ENCODE data around the gene ASF1A.
"Not testable (repeated sequence)": the region's sequence is repeated elsewhere in the genome, so short reads cannot be mapped to it uniquely, and the experiment has no call there.

Gene ASF1A

DNA sequence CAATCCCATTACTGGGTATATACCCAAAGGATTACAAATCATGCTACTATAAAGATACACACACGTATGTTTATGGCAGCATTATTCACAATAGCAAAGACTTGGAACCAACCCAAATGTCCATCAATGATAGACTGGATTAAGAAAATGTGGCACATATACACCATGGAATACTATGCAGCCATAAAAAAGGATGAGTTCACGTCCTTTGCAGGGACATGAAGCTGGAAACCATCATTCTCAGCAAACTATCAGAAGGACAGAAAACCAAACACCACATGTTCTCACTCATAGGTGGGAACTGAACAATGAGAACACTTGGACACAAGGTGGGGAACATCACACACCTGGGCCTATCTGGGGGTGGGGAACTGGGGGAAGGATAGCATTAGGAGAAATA, 25.1 kb upstream of the ASF1A start:
- H3K4me3 ChIP-seq (ENCODE audit: low read length); H3K27me3 ChIP-seq (ENCODE audit: insufficient read depth, low read length); H3K9ac ChIP-seq (ENCODE audit: low read depth, low read length); H3K27ac ChIP-seq (ENCODE audit: low read depth, low read length); H3K9me3 ChIP-seq (ENCODE audit: insufficient read depth, low read depth, low read length); H3K36me3 ChIP-seq (ENCODE audit: insufficient read depth, low read length); H3K4me1 ChIP-seq (ENCODE audit: insufficient read depth, low read length): not testable (repeated sequence)
- 100% methylated on average over 2 of the region's 2 CpGs for WGBS

DNA sequence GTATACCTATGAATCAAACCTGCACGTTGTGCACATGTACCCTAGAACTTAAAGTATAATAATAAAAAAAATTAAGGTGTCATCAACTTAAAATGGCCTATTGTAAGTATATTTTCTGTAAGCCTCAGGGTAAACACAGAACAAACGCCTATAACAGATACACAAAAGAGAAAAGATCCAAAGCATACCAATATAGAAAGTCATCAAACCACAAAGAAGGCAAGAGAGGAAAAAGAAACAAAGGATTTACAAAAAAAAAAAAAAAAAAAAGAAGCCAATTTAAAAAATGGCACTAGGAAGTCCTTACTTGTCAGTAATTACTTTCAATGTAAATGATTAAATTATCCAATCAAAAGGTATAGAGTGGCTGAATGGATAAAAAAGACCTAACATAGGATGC, 24.6 kb upstream of the ASF1A start:
- H3K27ac ChIP-seq (ENCODE audit: low read depth, low read length) = no peak overlapping the region
- WGBS = no CpG with 5 or more reads among the region's 2 CpGs

DNA sequence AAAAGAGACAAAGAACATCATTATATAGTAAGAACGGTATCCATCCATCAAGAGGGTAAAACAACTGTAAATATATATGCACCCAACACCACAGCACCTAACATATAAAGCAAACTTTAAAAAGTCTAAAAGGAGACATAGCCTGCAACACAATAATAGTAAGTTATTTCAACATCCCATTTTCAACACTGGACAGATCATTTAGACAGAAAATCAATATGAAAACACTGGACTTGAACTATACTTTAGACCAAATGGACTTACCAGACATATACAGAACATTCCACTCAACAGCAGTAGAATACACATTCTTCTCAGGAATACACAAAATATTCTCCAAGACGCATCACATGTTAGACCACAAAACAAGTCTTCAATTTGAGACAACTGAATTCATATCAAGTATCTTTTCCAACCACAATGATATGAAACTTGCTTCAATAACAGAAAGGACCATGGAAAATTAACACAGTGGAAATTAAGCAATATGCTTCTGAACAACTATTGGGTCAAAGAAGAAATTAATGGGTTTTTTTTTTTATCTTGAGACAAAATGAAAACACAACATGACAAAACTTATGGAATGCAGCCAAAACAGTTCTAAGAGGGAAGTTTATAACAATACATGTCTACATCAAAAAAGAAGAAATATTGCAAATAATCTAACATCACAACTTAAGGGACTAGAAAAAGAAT, 23.9 kb upstream of the ASF1A start:
- Histone ChIP-seq H3K36me3 (ENCODE audit: insufficient read depth, low read length) (no peaks in the 10 kb centered on the region), H3K4me1 (ENCODE audit: insufficient read depth, low read length) (no peaks in the 10 kb centered on the region), H3K27ac (ENCODE audit: low read depth, low read length) (no peak overlapping the region), H3K9ac (ENCODE audit: low read depth, low read length) (no peak overlapping the region), H3K4me3 (ENCODE audit: low read length) (no peak overlapping the region), H3K27me3 (ENCODE audit: insufficient read depth, low read length) (no peaks in the 10 kb centered on the region), H3K9me3 (ENCODE audit: insufficient read depth, low read depth, low read length) (no peaks in the 10 kb centered on the region)
- WGBS = 94% methylated on average over 2 of the region's 2 CpGs

More for the DNA sequence above, 24.6 kb upstream of the ASF1A start:
- H3K9ac ChIP-seq (ENCODE audit: low read depth, low read length) = no peak overlapping the region
- H3K9me3 ChIP-seq (ENCODE audit: insufficient read depth, low read depth, low read length) = no peaks in the 10 kb centered on the region
- no peaks in the 10 kb centered on the region for H3K4me1 ChIP-seq (ENCODE audit: insufficient read depth, low read length)
- H3K4me3 ChIP-seq (ENCODE audit: low read length) = no peak overlapping the region
- H3K27me3 ChIP-seq (ENCODE audit: insufficient read depth, low read length) = no peaks in the 10 kb centered on the region
- H3K36me3 ChIP-seq (ENCODE audit: insufficient read depth, low read length) = no peaks in the 10 kb centered on the region

DNA sequence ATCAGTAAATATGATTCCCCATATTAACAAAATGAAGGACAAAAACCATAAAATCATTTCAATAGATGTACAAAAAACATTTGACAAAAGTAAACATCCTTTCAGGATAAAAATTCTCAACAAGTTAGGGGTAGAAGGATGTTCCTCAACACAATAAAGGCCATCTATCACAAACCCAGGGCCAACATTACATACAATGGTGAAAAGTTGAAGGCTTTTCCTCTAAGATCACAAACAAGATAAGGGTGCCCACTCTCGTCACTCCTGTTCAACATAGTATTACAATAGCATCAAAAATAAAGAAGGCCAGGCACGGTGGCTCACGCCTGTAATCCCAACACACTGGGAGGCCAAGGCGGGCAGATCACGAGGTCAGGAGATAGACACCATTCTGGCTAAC, 22.6 kb upstream of the ASF1A start:
- WGBS = 94% methylated on average over 5 of the region's 5 CpGs
- Histone ChIP-seq H3K9me3 (ENCODE audit: insufficient read depth, low read depth, low read length) (no peaks in the 10 kb centered on the region), H3K9ac (ENCODE audit: low read depth, low read length) (no peak overlapping the region), H3K4me3 (ENCODE audit: low read length) (no peak overlapping the region), H3K27ac (ENCODE audit: low read depth, low read length) (no peak overlapping the region), H3K27me3 (ENCODE audit: insufficient read depth, low read length) (no peaks in the 10 kb centered on the region), H3K36me3 (ENCODE audit: insufficient read depth, low read length) (no peaks in the 10 kb centered on the region), H3K4me1 (ENCODE audit: insufficient read depth, low read length) (no peaks in the 10 kb centered on the region)

DNA sequence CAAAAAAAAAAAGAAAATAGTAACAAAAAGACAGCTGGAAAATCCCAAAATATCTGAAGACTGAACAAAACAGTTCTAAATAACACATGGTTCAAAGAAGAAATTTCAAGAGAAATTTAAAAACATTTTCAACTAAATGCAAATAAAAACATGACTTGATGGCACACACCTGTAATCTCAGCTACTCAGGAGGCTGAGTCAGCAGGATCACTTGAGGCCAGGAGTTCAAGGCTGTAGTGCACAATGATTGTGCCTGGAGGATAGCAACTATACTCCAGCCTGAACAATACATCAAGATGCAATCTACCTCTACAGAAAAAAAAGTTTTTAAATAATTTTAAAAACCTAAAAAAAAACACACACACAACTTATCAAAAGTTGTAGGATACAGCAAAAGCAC, 21.6 kb upstream of the ASF1A start:
- H3K27ac ChIP-seq (ENCODE audit: low read depth, low read length) = no peak overlapping the region
- H3K36me3 ChIP-seq (ENCODE audit: insufficient read depth, low read length) = no peaks in the 10 kb centered on the region
- H3K4me3 ChIP-seq (ENCODE audit: low read length) = no peak overlapping the region
- no peaks in the 10 kb centered on the region for H3K27me3 ChIP-seq (ENCODE audit: insufficient read depth, low read length)
- no peaks in the 10 kb centered on the region for H3K4me1 ChIP-seq (ENCODE audit: insufficient read depth, low read length)
- H3K9me3 ChIP-seq (ENCODE audit: insufficient read depth, low read depth, low read length) = no peaks in the 10 kb centered on the region
- H3K9ac ChIP-seq (ENCODE audit: low read depth, low read length) = no peak overlapping the region

DNA sequence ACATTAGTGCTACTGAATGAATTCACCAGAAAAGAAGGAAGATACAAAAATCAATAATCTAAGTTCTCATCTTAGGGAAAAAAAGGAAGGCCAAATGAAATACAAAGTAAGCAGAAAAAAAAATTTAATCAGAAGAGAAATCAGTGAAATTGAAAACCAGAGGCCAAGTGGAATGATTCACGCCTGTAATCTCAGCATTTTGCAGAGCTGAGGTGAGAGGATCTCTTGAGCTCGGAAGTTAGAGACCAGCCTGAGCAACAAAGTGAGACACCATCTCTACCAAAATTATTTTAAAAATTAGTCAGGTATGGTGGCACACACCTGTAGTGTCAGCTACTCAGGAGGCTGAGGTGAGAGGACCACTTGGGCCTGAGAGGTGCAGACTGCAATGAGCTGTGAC, 21.2 kb upstream of the ASF1A start:
- Histone ChIP-seq H3K4me1 (ENCODE audit: insufficient read depth, low read length) (no peaks in the 10 kb centered on the region), H3K36me3 (ENCODE audit: insufficient read depth, low read length) (no peaks in the 10 kb centered on the region), H3K9me3 (ENCODE audit: insufficient read depth, low read depth, low read length) (no peaks in the 10 kb centered on the region), H3K27me3 (ENCODE audit: insufficient read depth, low read length) (no peaks in the 10 kb centered on the region), H3K27ac (ENCODE audit: low read depth, low read length) (no peak overlapping the region), H3K4me3 (ENCODE audit: low read length) (no peak overlapping the region), H3K9ac (ENCODE audit: low read depth, low read length) (no peak overlapping the region)
- 92% methylated on average over 2 of the region's 2 CpGs for WGBS

DNA sequence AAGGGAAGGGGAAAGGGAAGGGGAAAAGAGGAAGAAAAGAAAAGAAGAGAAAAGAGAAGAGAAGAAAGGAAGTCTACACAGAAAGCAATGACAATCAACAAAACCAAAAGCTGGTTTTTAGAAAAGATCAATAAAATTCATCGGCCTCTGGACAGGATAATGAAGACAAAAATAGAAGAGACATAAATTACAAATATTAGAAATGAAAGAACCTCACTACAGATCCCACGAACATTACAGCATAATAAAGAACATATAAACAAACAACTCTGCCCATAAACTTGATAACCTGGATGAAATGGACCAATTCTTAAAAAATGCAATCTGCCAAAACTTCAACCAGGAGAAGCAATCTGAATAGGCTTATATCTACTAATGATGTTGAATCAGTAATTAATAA, 20.7 kb upstream of the ASF1A start:
- 83% methylated on average over 1 of the region's 2 CpGs for WGBS
- H3K9me3 ChIP-seq (ENCODE audit: insufficient read depth, low read depth, low read length) = no peaks in the 10 kb centered on the region
- H3K27ac ChIP-seq (ENCODE audit: low read depth, low read length) = no peak overlapping the region
- H3K9ac ChIP-seq (ENCODE audit: low read depth, low read length) = no peak overlapping the region
- H3K4me3 ChIP-seq (ENCODE audit: low read length) = no peak overlapping the region
- no peaks in the 10 kb centered on the region for H3K4me1 ChIP-seq (ENCODE audit: insufficient read depth, low read length)
- no peaks in the 10 kb centered on the region for H3K36me3 ChIP-seq (ENCODE audit: insufficient read depth, low read length)
- H3K27me3 ChIP-seq (ENCODE audit: insufficient read depth, low read length) = no peaks in the 10 kb centered on the region

DNA sequence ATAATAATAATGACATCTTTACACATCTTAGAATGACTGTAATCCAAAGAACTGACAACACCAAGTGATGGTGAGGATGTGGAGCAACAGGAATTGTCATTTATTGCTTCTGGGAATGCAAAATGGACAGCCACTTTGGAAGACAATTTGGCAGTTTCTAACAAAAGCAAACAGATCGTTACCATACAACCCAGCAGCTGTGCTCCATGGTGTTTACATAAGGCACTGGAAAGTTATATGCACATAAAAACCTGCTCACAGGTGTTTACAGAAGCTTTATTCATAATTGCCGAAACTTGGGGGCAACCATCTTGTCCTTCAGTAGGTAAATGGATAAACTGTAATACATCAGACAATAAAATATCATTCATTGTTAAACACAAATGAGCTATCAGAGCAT, 18.3 kb upstream of the ASF1A start:
- H3K27me3 ChIP-seq (ENCODE audit: insufficient read depth, low read length) = no peaks in the 10 kb centered on the region
- H3K4me1 ChIP-seq (ENCODE audit: insufficient read depth, low read length) = peaks cover 5% of the 10 kb centered on the region
- 84% methylated on average over 1 of the region's 2 CpGs for whole genome bisulfite sequencing
- no peak overlapping the region for H3K27ac ChIP-seq (ENCODE audit: low read depth, low read length)
- H3K9me3 ChIP-seq (ENCODE audit: insufficient read depth, low read depth, low read length) = no peaks in the 10 kb centered on the region
- H3K36me3 ChIP-seq (ENCODE audit: insufficient read depth, low read length) = no peaks in the 10 kb centered on the region
- H3K9ac ChIP-seq (ENCODE audit: low read depth, low read length) = no peak overlapping the region
- H3K4me3 ChIP-seq (ENCODE audit: low read length) = no peak overlapping the region

DNA sequence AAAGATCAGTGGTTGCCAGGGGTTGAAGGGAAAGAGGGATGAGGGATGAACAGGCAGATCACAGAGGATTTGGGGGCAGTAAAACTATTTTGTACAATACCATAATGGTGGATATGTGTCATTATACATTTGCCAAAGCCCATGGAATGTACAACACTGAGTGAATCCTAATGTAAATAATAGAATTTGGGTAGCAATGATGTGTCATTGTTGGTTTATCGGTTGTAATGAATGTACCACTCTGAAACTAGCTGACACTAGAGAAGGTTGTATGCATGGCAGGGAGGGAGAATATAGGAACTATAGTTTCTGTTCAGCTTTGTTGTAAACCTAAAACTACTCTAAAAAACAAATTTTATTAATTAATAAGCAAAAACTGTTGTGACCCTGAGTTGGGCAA, 17.8 kb upstream of the ASF1A start:
- H3K4me1 ChIP-seq (ENCODE audit: insufficient read depth, low read length) = peaks cover 5% of the 10 kb centered on the region
- H3K4me3 ChIP-seq (ENCODE audit: low read length) = no peak overlapping the region
- H3K36me3 ChIP-seq (ENCODE audit: insufficient read depth, low read length) = no peaks in the 10 kb centered on the region
- no peak overlapping the region for H3K27ac ChIP-seq (ENCODE audit: low read depth, low read length)
- no peaks in the 10 kb centered on the region for H3K9me3 ChIP-seq (ENCODE audit: insufficient read depth, low read depth, low read length)
- H3K27me3 ChIP-seq (ENCODE audit: insufficient read depth, low read length) = no peaks in the 10 kb centered on the region
- WGBS = 85% methylated on average over 1 of the region's 1 CpG
- H3K9ac ChIP-seq (ENCODE audit: low read depth, low read length) = no peak overlapping the region

DNA sequence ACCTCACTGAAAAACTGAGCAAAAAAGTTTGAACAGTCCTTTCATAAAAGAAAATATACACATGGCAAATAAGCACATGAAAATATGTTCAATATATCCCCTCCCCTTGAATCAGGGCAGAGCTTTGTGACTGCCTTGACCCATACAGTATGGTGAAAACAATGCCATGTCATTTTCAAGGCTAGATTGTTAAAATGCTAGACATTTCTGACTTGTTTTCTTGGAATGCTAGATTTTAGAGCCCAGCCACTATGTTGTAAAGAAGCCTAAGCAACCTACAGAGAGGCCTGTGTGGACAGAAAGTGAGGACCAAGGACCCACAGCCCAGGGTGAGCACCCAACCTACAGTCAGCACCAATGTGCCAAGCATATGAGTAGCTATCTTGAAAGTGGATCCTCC, 17.1 kb upstream of the ASF1A start:
- Histone ChIP-seq H3K4me1 (ENCODE audit: insufficient read depth, low read length) (peaks cover 9% of the 10 kb centered on the region), H3K9me3 (ENCODE audit: insufficient read depth, low read depth, low read length) (no peaks in the 10 kb centered on the region), H3K27ac (ENCODE audit: low read depth, low read length) (no peak overlapping the region), H3K36me3 (ENCODE audit: insufficient read depth, low read length) (no peaks in the 10 kb centered on the region), H3K4me3 (ENCODE audit: low read length) (no peak overlapping the region), H3K27me3 (ENCODE audit: insufficient read depth, low read length) (no peaks in the 10 kb centered on the region), H3K9ac (ENCODE audit: low read depth, low read length) (no peak overlapping the region)

DNA sequence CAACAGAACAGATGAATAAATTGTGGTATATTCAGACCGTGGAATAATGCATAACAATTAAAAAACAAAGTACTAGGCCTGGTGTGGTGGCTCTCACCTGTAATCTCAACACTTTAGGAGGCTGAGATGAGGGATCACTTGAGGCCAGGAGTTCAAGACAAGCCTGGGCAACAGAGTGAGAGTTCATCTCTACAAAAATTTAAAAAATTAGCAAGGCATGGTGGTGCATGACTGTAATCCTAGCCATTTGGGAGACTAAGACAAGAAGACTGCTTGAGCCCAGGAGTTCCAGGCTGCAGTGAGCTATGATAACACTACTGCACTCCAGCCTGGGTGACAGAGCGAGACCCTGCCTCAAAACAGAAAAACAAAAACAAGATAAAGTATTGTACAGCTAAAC, 16.1 kb upstream of the ASF1A start:
- no peaks in the 10 kb centered on the region for H3K36me3 ChIP-seq (ENCODE audit: insufficient read depth, low read length)
- H3K27me3 ChIP-seq (ENCODE audit: insufficient read depth, low read length) = no peaks in the 10 kb centered on the region
- H3K4me1 ChIP-seq (ENCODE audit: insufficient read depth, low read length) = peaks cover 17% of the 10 kb centered on the region
- no CpG with 5 or more reads among the region's 2 CpGs for WGBS
- no peaks in the 10 kb centered on the region for H3K9me3 ChIP-seq (ENCODE audit: insufficient read depth, low read depth, low read length)
- H3K4me3 ChIP-seq (ENCODE audit: low read length) = no peak overlapping the region
- H3K27ac ChIP-seq (ENCODE audit: low read depth, low read length) = no peak overlapping the region
- H3K9ac ChIP-seq (ENCODE audit: low read depth, low read length) = no peak overlapping the region

Measured in HUES64 (cell line).